Stomach (tissue), 4 donors: Measurements from ENCODE around the gene PLD5.

Source experiments
- CTCF ChIP-seq, 7 experiments: fragments of 450-650 bp in 4 of 7; fragments of 200-600 bp in 3 of 7; sonication (generic) in 3 of 7; IDR thresholded peaks; one replicate each; pipeline ENCODE4 v1.5.1; 2016 to 2019; ENCODE audit warnings: antibody characterized with exemption in 7 of 7, control low read depth in 2 of 7, mild to moderate bottlenecking in 1 of 7
- EP300 ChIP-seq: sonication (generic); formaldehyde crosslinking; IDR thresholded peaks from one replicate; pipeline ENCODE4 v1.6.1; 2017; ENCODE audit warnings: antibody characterized with exemption
- POLR2A ChIP-seq, 4 donors: fragments of 450-650 bp; IDR thresholded peaks; one replicate each; pipeline ENCODE4 v1.6.1; 2016; ENCODE audit warnings: antibody characterized with exemption in 4 of 4, control low read depth in 2 of 4, mild to moderate bottlenecking in 1 of 4, moderate library complexity in 1 of 4

GRCh38 chr1:242430956-242431355 lies 93.5 kb downstream of the PLD5 start:
- TF ChIP-seq POLR2A (IDR thresholded peaks at IDR 0.05) = no peak
- TF ChIP-seq CTCF (IDR thresholded peaks at IDR 0.05) = no peak
- no peak for TF ChIP-seq EP300
